ENCODE measurements around the gene PCDHGA9.

- TF ChIP-seq CTCF (IDR thresholded peaks at IDR 0.05; ENCODE audit: insufficient read depth, low read length, poor library complexity, severe bottlenecking) (no peak), EZH2phosphoT487 (conservative IDR thresholded peaks at IDR 0.05; ENCODE audit: low read length) (no peak)
Measured at GRCh38 chr5:141360685-141361084, 41.9 kb upstream of the PCDHGA9 start.
